HG03460 (cell line): ENCODE measurements around the gene BCKDHA.
"Not testable (repeated sequence)": the region's sequence is repeated elsewhere in the genome, so short reads cannot be mapped to it uniquely, and the experiment has no call there.

ENCODE experiments used
- ATAC-seq: cut with Tn5 transposase; IDR thresholded peaks from one replicate; pipeline ENCODE4 v1.9.1; 2021; ENCODE audit not compliant: unreplicated experiment

The BCKDHA gene

DNA sequence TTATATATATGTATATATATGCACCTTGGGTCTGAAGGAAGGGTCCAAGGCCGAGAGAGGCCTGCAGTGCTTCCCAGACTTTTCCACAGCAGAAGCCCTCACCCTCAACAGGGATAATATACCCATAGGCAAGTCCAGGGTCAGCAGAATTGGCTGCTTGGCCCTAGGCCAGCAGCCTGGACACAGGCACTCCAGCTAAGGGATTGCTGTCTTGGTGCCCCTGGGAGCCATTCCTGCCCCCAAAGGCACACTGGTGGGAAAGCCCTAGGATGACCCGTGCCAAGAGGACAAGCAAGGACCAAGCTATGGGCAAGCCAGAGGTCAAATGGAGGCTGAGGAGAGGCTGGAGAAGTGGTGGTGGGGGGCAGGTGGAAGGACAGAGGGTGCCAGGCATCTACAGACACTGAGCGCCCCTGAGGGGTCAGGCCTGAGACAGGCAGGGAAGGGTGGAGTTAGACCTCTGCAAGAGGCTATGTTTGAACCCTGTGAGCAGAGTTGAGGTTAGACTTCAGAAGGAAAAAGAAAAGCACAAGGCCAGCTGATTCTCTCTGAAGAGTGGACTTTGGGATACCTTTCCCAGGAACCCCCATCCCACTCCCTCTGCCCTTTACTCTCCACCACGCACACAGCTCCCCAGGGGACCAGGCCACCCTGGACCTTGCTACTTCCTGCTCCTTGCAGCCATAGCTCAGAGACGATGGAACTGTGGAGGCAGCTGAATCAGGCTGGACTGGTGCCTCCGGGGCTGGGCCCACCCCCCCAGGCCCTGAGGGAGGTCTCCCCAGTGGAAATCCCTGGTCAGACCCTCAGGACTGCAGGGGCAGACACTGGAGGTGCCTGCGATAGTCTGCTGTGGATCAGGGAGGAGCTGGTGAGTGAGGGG is 45.1 kb downstream of the BCKDHA start, which contains the start of gene ERICH4:
Gene ERICH4, plus strand, starts transcription at position 684 of the 883 bp plus-strand sequence. Its CDS starts 14 bp downstream, at position 698.
- ATAC-seq, result no peak

- ATAC-seq, result no peak
Measured at GRCh38 chr19:41443813-41444455, 46.3 kb downstream of the BCKDHA start.

- ATAC-seq, result no peak
Measured at GRCh38 chr19:41445575-41445974, 48.0 kb downstream of the BCKDHA start.

DNA sequence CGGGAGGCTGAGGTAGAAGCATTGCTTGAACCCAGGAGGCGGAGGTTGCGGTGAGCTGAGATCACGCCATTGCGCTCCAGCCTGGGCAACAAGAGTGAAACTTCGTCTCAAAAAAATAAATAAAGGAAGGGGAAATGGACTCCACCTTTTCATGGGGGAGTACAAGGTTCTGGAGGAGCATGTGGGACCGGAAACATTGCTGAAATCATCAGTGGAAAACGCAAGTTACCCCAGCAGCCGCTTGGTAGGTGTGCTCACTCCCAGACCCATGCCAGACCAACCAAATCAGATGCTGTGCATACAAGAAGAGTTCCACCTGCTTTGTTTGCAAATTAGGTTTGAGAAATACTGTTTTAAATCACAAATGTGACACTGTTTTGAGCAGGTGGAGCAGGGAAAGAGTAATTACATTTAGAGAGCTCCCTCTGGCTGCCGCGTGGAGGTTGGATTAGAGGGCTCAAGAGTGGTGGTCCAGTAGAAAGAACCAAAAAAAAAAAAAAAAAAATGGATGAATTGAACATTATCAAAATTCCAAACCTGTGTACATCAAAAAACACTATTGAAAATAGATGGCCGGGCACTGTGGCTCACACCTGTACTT is 50.2 kb downstream of the BCKDHA start:
- ATAC-seq, result no peak

DNA sequence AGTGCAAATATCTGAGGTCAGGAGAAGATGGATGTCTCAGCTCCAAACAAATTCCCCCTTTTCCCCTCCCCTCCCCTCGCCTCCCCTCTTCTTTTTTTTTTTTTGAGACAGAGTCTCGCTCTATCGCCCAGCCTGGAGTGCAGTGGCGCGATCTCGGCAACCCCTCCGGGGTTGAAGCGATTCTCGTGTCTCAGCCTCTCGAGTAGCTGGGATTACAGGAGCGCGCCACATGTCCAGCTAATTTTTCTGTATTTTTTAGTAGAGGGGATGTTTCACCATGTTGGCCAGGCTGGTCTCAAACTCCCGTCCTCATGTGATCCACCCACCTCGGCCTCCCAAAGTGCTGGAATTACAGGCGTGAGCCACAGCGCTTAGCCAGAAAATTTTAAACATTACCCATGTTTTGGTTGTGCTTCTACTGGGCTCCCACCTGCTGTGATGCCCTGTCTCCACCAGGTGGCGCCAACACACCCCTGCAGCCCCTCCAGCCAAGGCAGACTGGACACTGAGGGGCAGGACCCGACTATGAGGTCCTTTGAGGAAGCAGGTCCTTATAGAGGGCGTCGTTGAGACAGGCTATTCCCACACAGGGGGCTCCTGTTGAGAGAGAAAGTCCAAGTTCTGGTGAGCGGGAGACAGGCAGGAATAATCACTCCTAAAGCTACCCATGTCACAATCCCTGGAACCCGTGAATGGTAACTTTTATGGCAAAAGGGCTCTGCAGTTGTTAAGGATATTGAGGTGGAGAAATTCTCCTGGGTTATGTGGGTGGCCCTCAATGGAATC is 51.7 kb downstream of the BCKDHA start:
- no peak for ATAC-seq

GRCh38 chr19:41449865-41450178 is 52.2 kb downstream of the BCKDHA start:
- no peak for ATAC-seq

DNA sequence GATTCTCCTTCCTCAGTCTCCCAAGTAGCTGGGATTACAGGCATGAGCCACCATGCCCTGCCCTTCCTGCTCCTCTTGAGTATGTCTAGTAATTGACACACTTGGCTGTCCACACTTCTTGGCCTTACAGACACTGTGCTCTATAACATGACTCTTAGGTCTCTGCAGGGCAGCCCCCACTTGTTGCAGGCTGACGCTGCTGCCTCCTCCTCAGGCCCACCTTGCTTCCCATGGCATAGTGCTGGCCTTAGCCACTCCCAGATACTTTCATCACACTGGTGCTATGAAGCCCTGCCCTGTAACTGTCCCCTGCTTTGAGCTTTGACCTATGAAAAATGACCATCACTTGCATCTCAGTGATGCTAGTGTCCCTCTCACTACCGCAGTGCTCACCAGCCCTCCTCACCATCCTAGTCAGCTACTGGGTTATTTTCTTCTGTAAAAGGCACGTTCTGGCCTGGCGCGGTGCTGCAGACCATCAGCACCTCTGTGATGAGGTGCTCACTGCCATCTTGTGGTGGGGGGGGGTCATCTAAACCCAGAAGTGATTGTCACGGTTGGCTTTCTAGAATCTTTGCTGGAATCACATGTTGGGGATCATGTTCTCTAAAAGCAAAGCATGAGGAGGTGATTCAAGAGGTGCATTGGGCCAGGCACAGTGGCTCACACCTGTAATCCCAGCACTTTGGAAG is 55.1 kb downstream of the BCKDHA start:
- no peak for ATAC-seq

DNA sequence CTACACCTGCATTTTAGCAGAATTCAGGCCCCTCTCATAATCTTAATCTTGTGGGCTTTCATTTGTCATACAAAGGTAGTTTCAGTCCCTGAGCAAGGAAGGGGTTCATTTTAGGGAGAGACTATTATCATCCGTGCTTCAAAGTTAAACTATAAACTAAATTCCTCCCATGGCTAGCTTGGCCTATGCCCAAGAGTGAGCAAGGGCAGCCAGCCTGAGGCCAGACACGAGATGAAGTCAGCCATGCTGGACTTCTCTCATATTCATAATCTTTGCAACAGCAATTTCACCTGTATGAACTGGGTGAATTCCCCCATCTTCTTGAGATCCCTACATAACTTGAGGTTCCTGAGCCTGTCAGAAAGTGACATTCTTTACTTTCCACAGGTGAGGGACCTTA is 58.3 kb downstream of the BCKDHA start:
- no peak for ATAC-seq

GRCh38 chr19:41456342-41456918 is 58.8 kb downstream of the BCKDHA start:
- no peak for ATAC-seq

DNA sequence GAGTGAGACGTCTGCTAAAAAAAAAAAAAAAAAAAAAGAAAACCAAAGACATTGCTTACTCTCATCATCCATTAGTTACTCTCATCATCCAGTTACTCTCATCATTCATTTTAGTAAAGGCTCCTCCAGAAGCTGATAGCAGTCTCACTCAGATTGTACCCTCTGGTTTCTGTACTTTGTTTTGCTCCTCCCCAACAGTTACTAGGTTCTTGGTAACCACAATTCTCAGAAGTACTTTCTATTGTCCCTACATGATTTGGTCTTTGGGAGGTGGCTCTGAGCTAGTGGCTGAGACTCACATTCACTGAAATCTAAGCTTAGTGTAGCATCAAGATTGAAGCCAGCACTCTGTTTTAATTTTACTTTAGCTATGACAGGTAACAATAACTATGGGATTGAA is 59.6 kb downstream of the BCKDHA start:
- no peak for ATAC-seq

DNA sequence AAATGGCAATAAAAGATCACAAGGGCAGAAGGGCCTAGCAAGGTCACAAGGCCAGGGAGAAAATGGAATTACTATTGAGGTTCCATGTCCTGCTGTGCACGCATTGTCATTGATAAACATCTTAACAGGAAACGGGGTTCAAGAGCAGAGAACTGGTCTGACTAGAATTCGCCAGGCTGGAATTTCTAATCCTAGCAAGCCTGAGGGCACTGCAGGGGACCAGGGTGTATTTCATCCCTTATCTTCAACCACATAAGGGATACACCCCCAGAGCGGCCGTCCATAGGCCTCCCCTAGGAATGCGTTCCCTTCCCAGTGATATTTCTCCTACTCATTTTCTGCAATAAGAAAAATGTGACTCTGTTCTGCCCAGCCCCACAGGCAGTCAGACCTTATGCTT is 64.9 kb downstream of the BCKDHA start:
- ATAC-seq, result no peak

- not testable (repeated sequence) for ATAC-seq
Measured at GRCh38 chr19:41463257-41464256, 65.9 kb downstream of the BCKDHA start.
